Loucy (cell line): Measurements from ENCODE around the gene EDRF1.

ENCODE experiments used
- H2AFZ ChIP-seq: fragments of 200-600 bp; sonication (generic); 2 replicates; pipeline ENCODE4 v1.6.0; 2016; ENCODE audit warnings: antibody characterized with exemption, mild to moderate bottlenecking, low read length, moderate library complexity
- H3F3A ChIP-seq: fragments of 200-600 bp; 2 replicates; pipeline ENCODE4 v1.6.0; 2016; ENCODE audit warnings: antibody characterized with exemption, low read depth, mild to moderate bottlenecking
- H3K27me3 ChIP-seq: fragments of 200-600 bp; sonication (generic); 2 replicates; pipeline ENCODE4 v1.6.1; 2014; ENCODE audit warnings: low read length, mild to moderate bottlenecking; ENCODE audit not compliant: insufficient read depth, poor library complexity, severe bottlenecking
- H3K36me3 ChIP-seq: fragments of 200-600 bp; sonication (generic); 2 replicates; pipeline ENCODE4 v1.6.1; 2016; ENCODE audit warnings: low read length; ENCODE audit not compliant: insufficient read depth
- H3K4me1 ChIP-seq: fragments of 200-600 bp; sonication (generic); 2 replicates; pipeline ENCODE4 v1.5.1; 2014; ENCODE audit warnings: low read length, mild to moderate bottlenecking; ENCODE audit not compliant: insufficient read depth, poor library complexity, severe bottlenecking
- H3K4me2 ChIP-seq: fragments of 200-600 bp; sonication (generic); 2 replicates; pipeline ENCODE4 v1.6.0; 2014; ENCODE audit warnings: antibody characterized with exemption, low read length, low read depth, mild to moderate bottlenecking; ENCODE audit not compliant: poor library complexity, severe bottlenecking
- H3K4me3 ChIP-seq: fragments of 200-600 bp; sonication (generic); 2 replicates; pipeline ENCODE4 v1.5.1; 2014; ENCODE audit warnings: low read length, mild to moderate bottlenecking, mixed read lengths; ENCODE audit not compliant: poor library complexity, severe bottlenecking
- H3K79me2 ChIP-seq: fragments of 200-600 bp; sonication (generic); 2 replicates; pipeline ENCODE4 v1.6.1; 2014; ENCODE audit warnings: low read length; ENCODE audit not compliant: insufficient read depth
- H3K9ac ChIP-seq: fragments of 200-600 bp; sonication (generic); 2 replicates; pipeline ENCODE4 v1.6.0; 2014; ENCODE audit warnings: mild to moderate bottlenecking, low read depth, low read length, moderate library complexity; ENCODE audit not compliant: poor library complexity, severe bottlenecking
- H3K9me2 ChIP-seq: fragments of 200-600 bp; sonication (generic); replicated peaks from 2 replicates; pipeline ENCODE4 v1.6.1; 2016; ENCODE audit warnings: low read depth, low read length, mixed read lengths
- H3K9me3 ChIP-seq: fragments of 200-600 bp; sonication (generic); 2 replicates; pipeline ENCODE4 v1.6.1; 2014; ENCODE audit warnings: mild to moderate bottlenecking, antibody characterized with exemption, low read length, low read depth; ENCODE audit not compliant: insufficient read depth
- H4K20me1 ChIP-seq: fragments of 200-600 bp; sonication (generic); 2 replicates; pipeline ENCODE4 v1.6.0; 2014; ENCODE audit warnings: antibody characterized with exemption, low read length, mild to moderate bottlenecking; ENCODE audit not compliant: insufficient read depth, poor library complexity, severe bottlenecking
- EZH2phosphoT487 ChIP-seq: fragments of 200-600 bp; IDR thresholded peaks from 2 replicates; pipeline ENCODE4 v1.6.1; 2018; ENCODE audit warnings: antibody characterized with exemption, mild to moderate bottlenecking, moderate library complexity, borderline replicate concordance
- TF ChIP-seq, protein P1 (sequence below): fragments of 200-600 bp; sonication (generic); conservative IDR thresholded peaks from 2 replicates; pipeline ENCODE4 v1.5.1; 2014; ENCODE audit warnings: mild to moderate bottlenecking, antibody characterized with exemption, low read length

EDRF1 gene

GRCh38 chr10:125795128-125795527, 75.6 kb downstream of the EDRF1 start:
- Histone ChIP-seq H3K9me2 (no peaks in the 10 kb centered on the region), H3K9me3 (no peaks in the 10 kb centered on the region), H3K9ac (no peak overlapping the region), H3K27me3 (no peaks in the 10 kb centered on the region), H3K4me3 (no peak overlapping the region), H3K79me2 (no peaks in the 10 kb centered on the region), H3K4me2 (no peak overlapping the region), H4K20me1 (no peaks in the 10 kb centered on the region), H3K4me1 (peaks cover 5% of the 10 kb centered on the region), H2AFZ (no peak overlapping the region), H3F3A (no peaks in the 10 kb centered on the region), H3K36me3 (peaks cover 9% of the 10 kb centered on the region; the same call in 1 of the 2 replicates)
- TF ChIP-seq EZH2phosphoT487, result no peak
- TF ChIP-seq, protein P1, sequence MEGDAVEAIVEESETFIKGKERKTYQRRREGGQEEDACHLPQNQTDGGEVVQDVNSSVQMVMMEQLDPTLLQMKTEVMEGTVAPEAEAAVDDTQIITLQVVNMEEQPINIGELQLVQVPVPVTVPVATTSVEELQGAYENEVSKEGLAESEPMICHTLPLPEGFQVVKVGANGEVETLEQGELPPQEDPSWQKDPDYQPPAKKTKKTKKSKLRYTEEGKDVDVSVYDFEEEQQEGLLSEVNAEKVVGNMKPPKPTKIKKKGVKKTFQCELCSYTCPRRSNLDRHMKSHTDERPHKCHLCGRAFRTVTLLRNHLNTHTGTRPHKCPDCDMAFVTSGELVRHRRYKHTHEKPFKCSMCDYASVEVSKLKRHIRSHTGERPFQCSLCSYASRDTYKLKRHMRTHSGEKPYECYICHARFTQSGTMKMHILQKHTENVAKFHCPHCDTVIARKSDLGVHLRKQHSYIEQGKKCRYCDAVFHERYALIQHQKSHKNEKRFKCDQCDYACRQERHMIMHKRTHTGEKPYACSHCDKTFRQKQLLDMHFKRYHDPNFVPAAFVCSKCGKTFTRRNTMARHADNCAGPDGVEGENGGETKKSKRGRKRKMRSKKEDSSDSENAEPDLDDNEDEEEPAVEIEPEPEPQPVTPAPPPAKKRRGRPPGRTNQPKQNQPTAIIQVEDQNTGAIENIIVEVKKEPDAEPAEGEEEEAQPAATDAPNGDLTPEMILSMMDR, result no peak

DNA sequence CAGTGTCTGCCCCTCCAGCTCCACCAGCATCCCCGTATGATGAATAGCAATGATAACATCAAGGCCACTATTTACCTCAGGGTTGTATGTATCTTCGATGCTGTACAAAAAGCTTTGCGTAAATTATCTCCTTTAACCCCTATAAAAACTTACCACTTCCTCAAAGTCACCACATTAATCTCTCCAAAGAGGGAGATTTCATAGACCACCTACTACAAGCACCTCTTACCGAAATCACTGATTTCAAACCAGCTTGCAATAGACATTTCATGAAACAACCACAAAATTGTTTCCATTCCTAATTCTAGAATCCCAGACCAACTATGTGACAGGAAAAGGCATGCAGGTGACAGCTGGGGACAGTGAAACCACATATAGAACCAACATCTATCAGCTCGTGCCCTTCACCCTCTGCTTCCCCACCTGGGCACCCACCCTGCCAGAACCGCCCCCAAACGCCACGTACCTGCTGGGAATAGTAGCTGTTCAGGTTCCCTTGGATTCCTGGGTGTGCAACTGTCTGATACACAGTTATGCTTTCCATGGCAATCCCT, 76.2 kb downstream of the EDRF1 start:
- no peak for TF ChIP-seq EZH2phosphoT487
- TF ChIP-seq, protein P1, result no peak
- Histone ChIP-seq H3K4me1 (peaks cover 5% of the 10 kb centered on the region), H3K4me2 (no peak overlapping the region), H3F3A (no peaks in the 10 kb centered on the region), H4K20me1 (no peaks in the 10 kb centered on the region), H3K27me3 (no peaks in the 10 kb centered on the region), H3K9me2 (no peaks in the 10 kb centered on the region), H3K9ac (no peak overlapping the region), H3K79me2 (no peaks in the 10 kb centered on the region), H2AFZ (no peak overlapping the region), H3K36me3 (peaks cover 9% of the 10 kb centered on the region; the same call in 1 of the 2 replicates), H3K9me3 (no peaks in the 10 kb centered on the region), H3K4me3 (no peak overlapping the region)

DNA sequence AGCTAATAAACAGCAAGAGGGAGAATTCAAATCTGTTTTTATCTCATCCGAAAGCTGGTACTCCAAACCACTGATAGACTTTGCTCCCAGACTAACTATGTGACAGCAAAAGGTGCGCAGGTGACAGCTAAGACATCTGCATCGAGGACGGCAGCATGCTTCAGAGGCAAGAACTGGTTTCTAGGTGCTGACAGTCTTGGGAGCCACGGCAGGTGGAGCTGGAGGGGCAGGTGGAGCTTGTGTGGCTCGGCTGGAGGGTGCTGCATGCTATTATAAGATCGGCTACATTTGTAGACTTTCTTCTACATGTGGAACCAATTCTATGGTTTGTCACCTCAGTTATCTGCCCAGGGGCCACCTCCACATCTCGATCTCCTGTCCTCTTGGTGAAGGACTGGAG, 77.9 kb downstream of the EDRF1 start:
- Histone ChIP-seq H3F3A (no peaks in the 10 kb centered on the region), H3K4me3 (no peak overlapping the region), H2AFZ (no peak overlapping the region), H3K9me3 (no peaks in the 10 kb centered on the region), H3K36me3 (peaks cover 9% of the 10 kb centered on the region; the same call in 1 of the 2 replicates), H4K20me1 (no peaks in the 10 kb centered on the region), H3K9ac (no peak overlapping the region), H3K79me2 (no peaks in the 10 kb centered on the region), H3K4me1 (peaks cover 5% of the 10 kb centered on the region), H3K4me2 (no peak overlapping the region), H3K27me3 (no peaks in the 10 kb centered on the region), H3K9me2 (no peaks in the 10 kb centered on the region)
- TF ChIP-seq, protein P1, result no peak
- TF ChIP-seq EZH2phosphoT487, result no peak
